Measurements from ENCODE around the gene DTNA. TPM values are rescaled to one million over a fixed set of nuclear protein-coding genes. Genes with fewer than 3 reads are reported as not detected.
"Not testable (repeated sequence)": the region's sequence is repeated elsewhere in the genome, so short reads cannot be mapped to it uniquely, and the experiment has no call there.

DTNA gene
- polyA plus RNA-seq, 6 donors from 2014 or later, result not detected

GRCh38 chr18:34921811-34922385 lies 211.8 kb downstream of the DTNA start:
- ATAC-seq (ENCODE audit: low read depth in 2 of 2) (no peak), DNase-seq (no peak)
- Mint-ChIP-seq H3K27ac (no peak overlapping the region), H3K9me3 (peaks cover 0 to 7% (median 0%) of the 10 kb centered on the region in 7 donors), H3K4me1 (no peaks in the 10 kb centered on the region), H3K36me3 (peaks cover 0 to 8% of the 10 kb centered on the region in 2 donors), H3K4me3 (no peak overlapping the region), H3K27me3 (peaks cover 4 to 26% (median 17%) of the 10 kb centered on the region in 3 donors)

GRCh38 chr18:34922594-34922993 lies 212.5 kb downstream of the DTNA start:
- not testable (repeated sequence) for H3K4me1 Mint-ChIP-seq; H3K27ac Mint-ChIP-seq; H3K9me3 Mint-ChIP-seq; DNase-seq; H3K4me3 Mint-ChIP-seq; ATAC-seq (ENCODE audit: low read depth in 2 of 2); H3K36me3 Mint-ChIP-seq
- H3K27me3 Mint-ChIP-seq, result peaks cover 4 to 26% (median 17%) of the 10 kb centered on the region in 3 donors

GRCh38 chr18:34923911-34924310 lies 213.8 kb downstream of the DTNA start:
- no peak overlapping the region for H3K4me3 Mint-ChIP-seq
- H3K4me1 Mint-ChIP-seq, result no peaks in the 10 kb centered on the region
- peaks cover 0 to 7% (median 0%) of the 10 kb centered on the region in 7 donors for H3K9me3 Mint-ChIP-seq
- DNase-seq (no peak), ATAC-seq (ENCODE audit: low read depth in 2 of 2) (no peak)
- no peak overlapping the region for H3K27ac Mint-ChIP-seq
- H3K27me3 Mint-ChIP-seq, result peaks cover 4 to 26% (median 17%) of the 10 kb centered on the region in 3 donors
- peaks cover 0 to 8% of the 10 kb centered on the region in 2 donors for H3K36me3 Mint-ChIP-seq

- Mint-ChIP-seq H3K4me1 (no peaks in the 10 kb centered on the region), H3K27me3 (peaks cover 4 to 26% (median 13%) of the 10 kb centered on the region in 3 donors), H3K4me3 (no peak overlapping the region), H3K36me3 (peaks cover 0 to 8% of the 10 kb centered on the region in 2 donors), H3K9me3 (peaks cover 0 to 7% (median 0%) of the 10 kb centered on the region in 7 donors), H3K27ac (no peak overlapping the region)
- ATAC-seq (ENCODE audit: low read depth in 2 of 2) (no peak), DNase-seq (no peak)
Measured at GRCh38 chr18:34926683-34927082, 216.6 kb downstream of the DTNA start.

GRCh38 chr18:34928088-34928753 lies 218.1 kb downstream of the DTNA start:
- peaks cover 4 to 19% (median 7%) of the 10 kb centered on the region in 3 donors for H3K27me3 Mint-ChIP-seq
- H3K4me3 Mint-ChIP-seq, result no peak overlapping the region
- ATAC-seq (ENCODE audit: low read depth in 2 of 2) (no peak), DNase-seq (no peak)
- no peaks in the 10 kb centered on the region for H3K4me1 Mint-ChIP-seq
- peaks cover 0 to 7% (median 0%) of the 10 kb centered on the region in 7 donors for H3K9me3 Mint-ChIP-seq
- H3K36me3 Mint-ChIP-seq, result peaks cover 0 to 8% of the 10 kb centered on the region in 2 donors
- no peak overlapping the region for H3K27ac Mint-ChIP-seq

GRCh38 chr18:34928754-34929335 lies 218.7 kb downstream of the DTNA start:
- H3K4me3 Mint-ChIP-seq, result no peak overlapping the region
- H3K36me3 Mint-ChIP-seq, result peaks cover 0 to 8% of the 10 kb centered on the region in 2 donors
- no peaks in the 10 kb centered on the region for H3K4me1 Mint-ChIP-seq
- no peak for ATAC-seq (ENCODE audit: low read depth in 2 of 2)
- no peak overlapping the region for H3K27ac Mint-ChIP-seq
- no peak for DNase-seq
- peaks cover 0 to 7% (median 0%) of the 10 kb centered on the region in 7 donors for H3K9me3 Mint-ChIP-seq
- peaks cover 4 to 17% (median 7%) of the 10 kb centered on the region in 3 donors for H3K27me3 Mint-ChIP-seq

GRCh38 chr18:34929336-34929780 lies 219.3 kb downstream of the DTNA start:
- no peak overlapping the region for H3K27ac Mint-ChIP-seq
- DNase-seq (no peak), ATAC-seq (ENCODE audit: low read depth in 2 of 2) (no peak)
- H3K9me3 Mint-ChIP-seq, result peaks cover 0 to 7% (median 0%) of the 10 kb centered on the region in 7 donors
- H3K4me3 Mint-ChIP-seq, result no peak overlapping the region
- H3K36me3 Mint-ChIP-seq, result peaks cover 0 to 8% of the 10 kb centered on the region in 2 donors
- no peaks in the 10 kb centered on the region for H3K4me1 Mint-ChIP-seq
- H3K27me3 Mint-ChIP-seq, result peaks cover under 1 to 14% (median 7%) of the 10 kb centered on the region in 3 donors

GRCh38 chr18:34932363-34932762 lies 222.3 kb downstream of the DTNA start:
- H3K27me3 Mint-ChIP-seq, result peaks cover 0 to under 1% (median 0%) of the 10 kb centered on the region in 3 donors
- no peaks in the 10 kb centered on the region for H3K36me3 Mint-ChIP-seq
- H3K9me3 Mint-ChIP-seq, result no peaks in the 10 kb centered on the region
- no peaks in the 10 kb centered on the region for H3K4me1 Mint-ChIP-seq
- no peak overlapping the region for H3K27ac Mint-ChIP-seq
- H3K4me3 Mint-ChIP-seq, result no peak overlapping the region
- DNase-seq, result no peak
- ATAC-seq (ENCODE audit: low read depth in 2 of 2), result no peak

- H3K4me3 Mint-ChIP-seq, result no peak overlapping the region
- H3K27me3 Mint-ChIP-seq, result peaks cover 0 to 5% (median 0%) of the 10 kb centered on the region in 3 donors
- ATAC-seq (ENCODE audit: low read depth in 2 of 2), result no peak
- H3K27ac Mint-ChIP-seq, result no peak overlapping the region
- no peaks in the 10 kb centered on the region for H3K4me1 Mint-ChIP-seq
- DNase-seq, result no peak
- H3K9me3 Mint-ChIP-seq, result no peaks in the 10 kb centered on the region
- no peaks in the 10 kb centered on the region for H3K36me3 Mint-ChIP-seq
Measured at GRCh38 chr18:34932792-34933466, 222.8 kb downstream of the DTNA start.

- no peak for ATAC-seq (ENCODE audit: low read depth in 2 of 2)
- no peak for DNase-seq
- Mint-ChIP-seq H3K27me3 (peaks cover 0 to 7% (median 6%) of the 10 kb centered on the region in 3 donors), H3K36me3 (no peaks in the 10 kb centered on the region), H3K4me1 (no peaks in the 10 kb centered on the region), H3K27ac (no peak overlapping the region), H3K9me3 (no peaks in the 10 kb centered on the region), H3K4me3 (no peak overlapping the region)
Measured at GRCh38 chr18:34933909-34934661, 224.0 kb downstream of the DTNA start.

- no peaks in the 10 kb centered on the region for H3K9me3 Mint-ChIP-seq
- peaks cover 0 to 16% (median 6%) of the 10 kb centered on the region in 3 donors for H3K27me3 Mint-ChIP-seq
- no peaks in the 10 kb centered on the region for H3K4me1 Mint-ChIP-seq
- no peak for DNase-seq
- no peaks in the 10 kb centered on the region for H3K36me3 Mint-ChIP-seq
- H3K4me3 Mint-ChIP-seq, result no peak overlapping the region
- no peak overlapping the region for H3K27ac Mint-ChIP-seq
- no peak for ATAC-seq (ENCODE audit: low read depth in 2 of 2)
Measured at GRCh38 chr18:34936772-34937171, 226.7 kb downstream of the DTNA start.

GRCh38 chr18:34938090-34938489 lies 228.0 kb downstream of the DTNA start:
- ATAC-seq (ENCODE audit: low read depth in 2 of 2), result no peak
- H3K4me3 Mint-ChIP-seq, result no peak overlapping the region
- DNase-seq, result no peak
- H3K36me3 Mint-ChIP-seq, result no peaks in the 10 kb centered on the region
- no peaks in the 10 kb centered on the region for H3K4me1 Mint-ChIP-seq
- no peaks in the 10 kb centered on the region for H3K9me3 Mint-ChIP-seq
- peaks cover 12 to 23% (median 13%) of the 10 kb centered on the region in 3 donors for H3K27me3 Mint-ChIP-seq
- no peak overlapping the region for H3K27ac Mint-ChIP-seq
